K562 (cell line): ENCODE data around the gene AGRN.

Experiments used
- CBX8 ChIP-seq: fragments of 200-600 bp; sonication (generic); IDR thresholded peaks from 2 replicates; pipeline ENCODE4 v1.6.1; 2012; ENCODE audit warnings: borderline replicate concordance, mixed run types, low read depth, mild to moderate bottlenecking, moderate library complexity, mixed read lengths, low read length, control low read depth, inconsistent platforms; ENCODE audit not compliant: poor library complexity, severe bottlenecking; ENCODE audit errors: extremely low read depth
- E2F4 ChIP-seq: sonication (generic); formaldehyde crosslinking; IDR thresholded peaks from 2 replicates; pipeline ENCODE4 v1.8.0; 2022; ENCODE audit warnings: mild to moderate bottlenecking, low read depth, missing genetic modification reagents
- FOXA1 ChIP-seq: fragments of 450-650 bp; IDR thresholded peaks from 2 replicates; pipeline ENCODE4 v1.6.1; 2016; ENCODE audit warnings: mild to moderate bottlenecking, borderline replicate concordance
- HMG20A ChIP-seq: fragments of 450-650 bp; formaldehyde crosslinking; conservative IDR thresholded peaks from 2 replicates; pipeline ENCODE4 v1.4.0; 2020; ENCODE audit warnings: mild to moderate bottlenecking, mixed read lengths
- MYC ChIP-seq, 2 experiments: fragments of 250-450 bp in 1 of 2; sonication (Bioruptor Pico) in 1 of 2; IDR thresholded peaks; 2 replicates each; pipeline versions ENCODE4 v1.5.1 to v1.6.1; 2012 to 2021; ENCODE audit warnings: low read depth in 2 of 2, borderline replicate concordance in 1 of 2, improper control_type of control experiment in 1 of 2, low read length in 1 of 2, mild to moderate bottlenecking in 1 of 2, moderate library complexity in 1 of 2
- POLR2AphosphoS2 ChIP-seq: IDR thresholded peaks from 2 replicates; pipeline ENCODE4 v1.6.1; 2012; ENCODE audit warnings: low read length, improper control_type of control experiment
- POLR2AphosphoS5 ChIP-seq: IDR thresholded peaks from 2 replicates; pipeline ENCODE4 v1.6.1; 2011; ENCODE audit warnings: mild to moderate bottlenecking, low read depth, low read length, moderate library complexity; ENCODE audit not compliant: control insufficient read depth, insufficient read depth
- TAF15 ChIP-seq: fragments of 200-400 bp; formaldehyde crosslinking; IDR thresholded peaks from 2 replicates; pipeline ENCODE4 v1.6.1; 2017; ENCODE audit warnings: mild to moderate bottlenecking, low read depth, low read length, moderate library complexity
- ZNF232 ChIP-seq: sonication (generic); formaldehyde crosslinking; IDR thresholded peaks from 2 replicates; pipeline ENCODE4 v1.8.0; 2022; ENCODE audit warnings: mild to moderate bottlenecking, missing genetic modification reagents
- ZSCAN29 ChIP-seq: fragments of 450-650 bp; IDR thresholded peaks from 2 replicates; pipeline ENCODE4 v1.6.1; 2017
- TF ChIP-seq, protein P1 (sequence below): sonication (generic); formaldehyde crosslinking; IDR thresholded peaks from 2 replicates; pipeline ENCODE4 v1.4.0; 2020; ENCODE audit warnings: mild to moderate bottlenecking, missing genetic modification reagents

DNA sequence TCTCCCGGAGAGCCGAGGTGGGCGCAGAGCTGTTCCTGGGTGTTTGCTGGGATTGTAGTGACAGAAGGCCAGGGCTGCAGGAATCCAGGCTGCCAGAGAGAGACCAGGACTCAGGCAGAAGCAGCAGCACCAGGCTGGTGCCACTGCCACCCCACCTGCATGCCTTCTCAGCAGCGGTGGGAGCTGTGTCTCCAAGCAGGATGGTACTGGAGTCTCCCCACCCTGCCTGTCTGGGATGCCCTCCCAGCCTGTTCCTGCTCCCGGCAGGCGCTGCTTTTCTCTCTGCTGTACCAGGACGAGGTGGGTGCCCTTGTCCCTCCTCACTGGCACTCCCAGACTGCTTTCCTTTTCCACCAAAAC, 15.5 kb upstream of the AGRN start:
- TF ChIP-seq HMG20A (CRISPR knock-in tag) (no peak), TAF15 (no peak), POLR2AphosphoS5 (no peak), ZSCAN29 (no peak), POLR2AphosphoS2 (no peak), ZNF232 (CRISPR knock-in tag) (no peak), FOXA1 (no peak), CBX8 (no peak), E2F4 (CRISPR knock-in tag) (no peak), MYC (IDR thresholded peaks at IDR 0.05; ENCODE audit: low read depth, low read length) (no peak), MYC (CRISPR knock-in tag; IDR thresholded peaks at IDR 0.05; ENCODE audit: borderline replicate concordance, low read depth) (no peak)
- TF ChIP-seq, protein P1, sequence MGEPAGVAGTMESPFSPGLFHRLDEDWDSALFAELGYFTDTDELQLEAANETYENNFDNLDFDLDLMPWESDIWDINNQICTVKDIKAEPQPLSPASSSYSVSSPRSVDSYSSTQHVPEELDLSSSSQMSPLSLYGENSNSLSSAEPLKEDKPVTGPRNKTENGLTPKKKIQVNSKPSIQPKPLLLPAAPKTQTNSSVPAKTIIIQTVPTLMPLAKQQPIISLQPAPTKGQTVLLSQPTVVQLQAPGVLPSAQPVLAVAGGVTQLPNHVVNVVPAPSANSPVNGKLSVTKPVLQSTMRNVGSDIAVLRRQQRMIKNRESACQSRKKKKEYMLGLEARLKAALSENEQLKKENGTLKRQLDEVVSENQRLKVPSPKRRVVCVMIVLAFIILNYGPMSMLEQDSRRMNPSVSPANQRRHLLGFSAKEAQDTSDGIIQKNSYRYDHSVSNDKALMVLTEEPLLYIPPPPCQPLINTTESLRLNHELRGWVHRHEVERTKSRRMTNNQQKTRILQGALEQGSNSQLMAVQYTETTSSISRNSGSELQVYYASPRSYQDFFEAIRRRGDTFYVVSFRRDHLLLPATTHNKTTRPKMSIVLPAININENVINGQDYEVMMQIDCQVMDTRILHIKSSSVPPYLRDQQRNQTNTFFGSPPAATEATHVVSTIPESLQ (CRISPR knock-in tag) = no peak
